AML-193 (cell line): ENCODE results near the gene NELFB.

Source experiments
- DNase-seq, 2 experiments: peaks; one replicate each; lab custom pipeline; 2025; lab: John Stamatoyannopoulos, UW

The NELFB gene

GRCh38 chr9:137314561-137315560 lies 59.7 kb downstream of the NELFB start:
- DNase-seq = no peak

GRCh38 chr9:137315581-137316011 lies 60.5 kb downstream of the NELFB start:
- DNase-seq = no peak

- no peak for DNase-seq
Observed at GRCh38 chr9:137316012-137316981, 61.2 kb downstream of the NELFB start.

- no peak for DNase-seq
Observed at GRCh38 chr9:137317021-137317717, 62.0 kb downstream of the NELFB start.

- no peak for DNase-seq
Observed at GRCh38 chr9:137317718-137318511, 62.8 kb downstream of the NELFB start.

GRCh38 chr9:137318602-137319001 lies 63.5 kb downstream of the NELFB start:
- no peak for DNase-seq

GRCh38 chr9:137319011-137319738 lies 64.0 kb downstream of the NELFB start:
- DNase-seq = no peak

- DNase-seq = no peak
Observed at GRCh38 chr9:137319739-137320551, 64.8 kb downstream of the NELFB start.

GRCh38 chr9:137320555-137321384 lies 65.6 kb downstream of the NELFB start:
- no peak for DNase-seq

GRCh38 chr9:137321726-137322361 lies 66.7 kb downstream of the NELFB start:
- no peak for DNase-seq
